ENCODE measurements around the gene ATP2B2.

Gene ATP2B2

DNA sequence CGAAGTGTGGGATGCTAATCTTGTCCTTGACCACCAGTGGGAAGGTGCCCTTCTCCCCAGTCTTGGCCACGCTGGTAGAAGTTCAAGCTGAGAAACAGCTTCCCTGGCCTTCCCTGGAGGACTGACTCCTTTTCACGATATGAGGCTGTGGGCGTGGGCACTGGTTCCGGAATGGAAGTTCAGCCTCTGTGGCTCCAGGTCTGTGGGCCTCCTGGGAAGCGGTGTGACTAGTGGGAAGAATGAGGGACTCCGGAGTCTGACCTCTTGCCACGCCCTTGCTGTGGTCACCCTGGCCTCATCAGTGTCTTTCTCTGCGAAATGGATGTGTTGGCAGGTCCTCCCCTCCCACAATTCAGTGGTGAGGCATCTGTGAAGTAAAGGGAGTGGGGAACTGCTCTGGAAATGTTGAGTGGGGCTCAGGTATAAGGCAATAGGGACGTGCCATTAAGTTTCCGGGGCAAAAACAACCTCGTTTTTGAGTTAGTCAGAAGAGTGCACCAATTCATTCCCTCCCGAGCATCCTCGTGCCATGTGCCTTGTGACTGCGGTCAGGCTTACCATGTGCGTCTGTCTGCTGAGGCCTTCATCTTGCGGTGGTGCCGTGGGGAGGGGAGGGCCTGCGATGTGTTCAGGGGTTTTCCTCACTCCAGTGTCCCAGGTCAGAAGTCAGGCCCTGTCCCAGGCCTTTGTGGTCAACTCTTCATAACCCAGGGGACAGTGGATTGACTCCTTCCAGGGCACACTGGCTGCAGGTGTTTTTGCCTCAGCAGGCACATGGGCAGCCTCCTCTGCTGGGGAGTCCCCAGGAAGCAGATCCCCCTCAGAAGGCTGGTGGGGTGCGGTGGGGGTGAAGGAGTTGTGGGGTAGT lies 172.7 kb downstream of the ATP2B2 start:
- no peak for DNase-seq

DNA sequence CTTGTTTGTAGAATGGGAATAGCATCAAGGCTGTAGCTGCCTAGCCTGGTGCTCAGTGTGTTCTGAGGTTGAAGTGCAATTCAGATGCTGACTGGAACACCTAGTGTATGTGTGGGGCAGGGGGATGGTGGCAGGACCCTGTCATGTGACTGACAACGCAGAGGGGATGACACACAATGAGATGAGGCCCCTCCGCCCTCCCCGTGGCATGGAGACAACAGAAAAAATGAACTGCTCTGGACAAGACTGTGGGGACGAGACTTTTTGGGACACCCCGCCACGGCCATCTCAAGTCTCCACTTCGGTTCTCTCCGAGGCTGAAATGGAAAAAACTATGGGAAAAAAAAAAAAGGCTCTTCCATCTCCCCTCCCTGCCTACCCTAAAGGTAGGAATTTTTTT lies 174.1 kb downstream of the ATP2B2 start:
- no peak for DNase-seq

GRCh38 chr3:10330319-10330718 lies 175.1 kb downstream of the ATP2B2 start:
- no peak for DNase-seq

DNA sequence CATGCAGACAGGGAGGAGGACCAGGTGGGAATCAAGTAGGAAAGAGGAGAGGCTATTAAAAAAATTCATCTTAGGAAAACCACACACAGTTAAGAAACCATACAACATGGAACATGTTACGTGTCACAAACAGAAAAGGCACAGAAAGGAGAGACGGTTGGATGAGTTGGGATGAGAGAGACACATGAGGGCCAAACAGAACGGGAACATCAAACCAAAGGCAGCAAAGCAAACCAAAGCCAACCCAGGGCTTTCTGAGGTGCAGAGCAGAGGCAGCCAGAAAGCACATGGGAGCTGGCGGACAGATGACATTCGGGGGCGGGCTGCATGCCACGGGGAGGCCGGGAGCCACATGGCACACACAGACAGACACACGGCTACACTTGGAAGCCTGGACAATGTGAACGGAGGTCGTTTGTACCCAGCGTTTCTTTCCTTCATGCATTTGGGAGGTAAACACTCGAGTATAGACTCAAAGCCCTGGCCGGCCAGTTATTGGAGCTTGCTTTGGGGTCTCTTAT lies 175.8 kb downstream of the ATP2B2 start:
- no peak for DNase-seq

GRCh38 chr3:10328460-10329071 lies 176.8 kb downstream of the ATP2B2 start:
- DNase-seq = no peak

DNA sequence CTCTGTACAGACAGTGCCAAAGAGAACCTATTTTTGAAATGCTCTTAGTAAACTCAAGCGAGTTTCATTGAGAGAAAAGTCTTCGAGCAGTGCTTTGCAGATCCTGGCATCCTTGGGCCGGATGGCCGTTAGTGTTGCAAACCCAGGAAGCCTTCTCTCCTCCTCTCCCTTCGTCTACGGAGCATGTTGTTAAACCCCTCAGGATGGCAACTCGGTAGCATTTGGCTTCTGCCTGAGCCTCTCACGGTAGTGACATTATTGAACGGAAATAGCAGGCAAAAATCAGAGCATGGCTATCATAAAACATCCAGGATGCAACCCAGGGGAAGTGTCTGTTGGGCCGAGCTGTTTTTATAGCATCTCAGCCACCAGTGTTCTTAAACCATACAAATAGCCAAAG lies 177.8 kb downstream of the ATP2B2 start:
- no peak for DNase-seq

GRCh38 chr3:10322352-10322710 lies 183.1 kb downstream of the ATP2B2 start:
- DNase-seq = peak in 1 of 51 donors; percentile 18

GRCh38 chr3:10321630-10322351 lies 183.6 kb downstream of the ATP2B2 start:
- no peak for DNase-seq

DNA sequence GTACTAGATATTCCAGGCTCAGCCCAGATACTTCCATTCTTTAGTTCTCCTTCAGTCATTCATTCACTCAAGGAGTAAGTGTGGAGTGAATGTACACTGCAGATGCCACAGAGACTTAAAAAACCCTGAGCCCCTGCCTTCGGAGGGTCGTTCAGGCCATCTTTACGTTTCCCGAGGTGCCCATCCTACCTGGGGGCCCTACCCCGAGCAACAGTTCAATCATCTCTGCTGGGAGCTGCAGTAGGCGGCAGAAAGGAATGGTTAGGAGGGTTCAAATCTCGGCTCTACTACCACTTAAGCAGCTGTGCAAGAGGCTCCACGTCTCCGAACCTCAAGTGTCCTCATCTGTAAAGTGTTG lies 185.1 kb downstream of the ATP2B2 start:
- no peak for DNase-seq

DNA sequence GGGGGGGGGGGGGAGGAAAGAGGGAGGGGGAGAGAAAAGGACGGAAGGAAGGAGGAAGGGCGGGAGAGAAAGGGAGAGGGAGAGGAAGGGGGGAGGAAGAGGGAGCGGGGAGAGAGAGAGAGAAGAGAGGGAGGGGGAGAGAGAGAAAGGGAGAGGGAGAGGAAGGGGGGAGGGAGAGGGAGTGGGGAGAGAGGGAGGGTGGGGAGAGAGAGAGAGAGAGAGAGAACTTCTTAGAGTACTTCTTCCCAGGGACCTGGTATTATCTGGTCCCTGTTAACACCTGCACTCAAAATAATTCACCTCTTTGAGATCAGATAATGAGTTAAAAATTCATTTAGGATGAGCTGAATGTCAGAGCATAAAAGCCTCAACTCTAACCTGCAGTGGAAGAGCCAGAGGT lies 185.6 kb downstream of the ATP2B2 start:
- DNase-seq = no peak

DNA sequence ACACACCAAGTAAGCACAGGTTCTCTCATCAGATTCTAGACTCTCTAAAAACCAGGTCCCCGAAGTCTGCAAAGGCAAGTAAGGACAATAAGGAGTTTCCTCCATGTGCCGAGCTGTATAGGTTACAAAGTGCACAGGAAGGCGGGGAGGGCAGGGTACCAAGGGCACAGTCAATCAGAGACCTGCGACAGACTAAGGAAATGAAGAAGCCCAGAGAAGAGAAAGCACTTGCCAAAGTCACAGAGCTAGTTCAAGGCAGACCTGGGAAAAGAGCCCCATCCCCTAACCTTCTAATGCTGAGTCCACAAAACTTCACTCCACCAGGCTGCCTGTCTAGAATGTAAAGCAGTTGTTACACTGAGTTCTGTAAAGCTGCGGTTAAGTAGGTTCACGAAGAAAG lies 186.1 kb downstream of the ATP2B2 start:
- no peak for DNase-seq

DNA sequence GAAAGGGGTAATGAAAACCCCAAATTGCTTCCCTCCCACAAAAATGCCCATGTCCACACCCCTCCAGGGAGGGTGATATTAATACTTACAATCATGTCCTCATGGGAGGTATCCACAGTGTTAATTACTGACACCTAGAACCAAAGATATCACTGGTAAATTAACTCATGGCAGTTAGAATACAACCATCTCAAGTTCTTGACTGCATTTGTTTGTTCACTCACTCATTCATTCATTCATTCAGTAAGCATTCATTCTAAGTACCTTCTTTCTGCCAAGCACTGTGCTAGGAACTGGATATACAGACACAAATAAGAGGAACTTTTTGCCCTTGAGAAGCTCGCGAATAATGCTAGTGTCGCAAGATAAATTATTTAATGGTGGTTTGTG lies 187.4 kb downstream of the ATP2B2 start:
- DNase-seq = no peak

GRCh38 chr3:10317311-10317960 lies 187.9 kb downstream of the ATP2B2 start:
- DNase-seq = no peak

GRCh38 chr3:10315771-10316344 lies 189.5 kb downstream of the ATP2B2 start:
- DNase-seq = peak in 15 of 51 donors; percentile 9 to 70 (median 37)

GRCh38 chr3:10315101-10315500 lies 190.3 kb downstream of the ATP2B2 start:
- no peak for DNase-seq

DNA sequence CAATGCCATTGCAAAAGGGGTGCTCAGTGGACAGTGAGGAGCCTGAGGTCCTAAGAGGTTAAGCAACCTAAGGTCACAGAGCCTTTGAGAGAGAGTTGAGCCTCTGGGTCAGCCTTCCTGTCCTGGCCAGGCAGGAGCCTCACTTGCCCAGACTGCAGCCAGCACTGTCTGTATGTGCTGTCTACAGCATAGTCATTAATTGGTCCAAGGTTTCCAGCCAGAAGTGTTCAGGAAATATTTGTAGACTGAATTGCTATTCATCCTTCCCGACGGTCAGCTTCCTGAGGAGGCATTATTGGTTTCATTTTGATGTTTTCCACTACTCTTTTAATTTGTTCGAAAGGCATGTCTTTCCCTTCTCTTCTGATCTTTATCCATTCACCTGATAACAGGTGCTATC lies 192.5 kb downstream of the ATP2B2 start:
- no peak for DNase-seq

- DNase-seq = no peak
Observed at GRCh38 chr3:10312391-10312790, 193.0 kb downstream of the ATP2B2 start.

DNA sequence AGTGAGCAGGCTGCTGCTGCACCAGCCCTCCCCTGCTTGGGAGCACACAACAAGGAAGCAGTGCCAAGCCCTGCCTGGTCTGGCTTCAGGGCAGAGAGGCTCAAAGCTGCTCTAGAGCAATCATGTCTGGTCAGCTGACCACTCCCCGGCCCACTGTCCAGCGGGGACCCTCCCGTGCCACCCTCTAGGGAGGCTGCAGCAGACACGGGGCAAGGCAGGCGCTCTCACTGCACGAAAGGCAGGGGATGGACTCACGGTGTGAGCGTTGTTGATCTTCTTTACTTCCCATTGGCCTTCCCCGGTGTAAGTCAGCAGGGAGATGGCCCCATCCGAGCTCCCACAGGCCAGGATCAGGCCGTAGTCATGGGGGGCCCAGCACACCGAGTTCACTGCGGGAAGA lies 193.7 kb downstream of the ATP2B2 start:
- no peak for DNase-seq

GRCh38 chr3:10310578-10310977 lies 194.8 kb downstream of the ATP2B2 start:
- DNase-seq = no peak

- DNase-seq = no peak
Observed at GRCh38 chr3:10309736-10310135, 195.7 kb downstream of the ATP2B2 start.

DNA sequence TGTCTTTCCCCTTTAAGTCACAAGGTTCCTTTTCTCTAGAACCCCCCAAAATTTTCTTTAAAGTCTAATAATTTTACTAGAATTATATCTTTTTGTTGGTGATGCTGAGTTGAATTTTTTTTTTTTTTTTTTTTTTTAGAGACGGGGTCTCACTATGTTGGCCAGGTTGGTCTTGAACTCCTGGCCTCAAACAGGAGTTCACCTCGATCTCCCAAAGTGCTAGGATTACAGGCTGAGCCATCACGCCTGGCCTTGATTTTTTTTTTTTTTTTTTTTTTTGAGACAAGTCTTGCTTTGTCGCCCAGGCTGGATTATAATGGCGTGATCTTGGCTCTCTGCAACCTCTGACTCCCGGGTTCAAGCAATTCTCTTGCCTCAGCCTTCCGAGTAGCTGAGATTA lies 196.7 kb downstream of the ATP2B2 start:
- no peak for DNase-seq

DNA sequence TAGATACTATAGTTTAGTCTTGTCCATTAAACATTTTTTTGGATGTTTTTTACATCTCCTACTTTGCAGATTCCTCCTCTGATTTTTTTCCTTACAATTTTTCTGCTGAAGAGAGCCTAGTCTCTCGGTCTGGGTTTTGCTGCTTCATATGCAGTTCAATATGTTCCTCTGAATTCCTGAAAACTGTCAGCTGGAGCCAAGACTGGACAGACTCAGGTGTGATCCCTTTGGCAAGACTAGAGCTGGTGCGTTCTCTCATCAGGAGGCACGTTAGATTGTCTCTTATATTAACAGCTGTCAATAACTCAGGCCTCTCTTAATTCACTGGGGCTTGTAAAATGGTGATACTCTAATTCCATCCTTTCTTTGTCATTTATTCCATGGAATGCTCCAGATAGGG lies 199.2 kb downstream of the ATP2B2 start:
- DNase-seq = no peak

Data from hypothalamus (tissue), 51 donors.